ENCODE measurements around the gene ROBO4.

The ROBO4 gene

GRCh38 chr11:124878759-124879492 lies 18.7 kb downstream of the ROBO4 start:
- H3F3A ChIP-seq (ENCODE audit: insufficient read depth), result no peaks in the 10 kb centered on the region

GRCh38 chr11:124877910-124878758 lies 19.5 kb downstream of the ROBO4 start:
- no peaks in the 10 kb centered on the region for H4K20me1 ChIP-seq (ENCODE audit: low read depth, low read length)
- no peak overlapping the region for H3K4me2 ChIP-seq (ENCODE audit: low read depth, low read length, poor library complexity, severe bottlenecking)
- no peaks in the 10 kb centered on the region for H3K9me2 ChIP-seq (replicated peaks; ENCODE audit: insufficient read depth, low read length)
- H3K27me3 ChIP-seq (ENCODE audit: low read length), result no peaks in the 10 kb centered on the region
- no peak overlapping the region for H3K27ac ChIP-seq (ENCODE audit: low read depth, low read length)
- H2AFZ ChIP-seq (ENCODE audit: low read depth, low read length, severe bottlenecking), result no peak overlapping the region
- no peaks in the 10 kb centered on the region for H3K36me3 ChIP-seq (ENCODE audit: low read length)
- TF ChIP-seq EZH2phosphoT487 (conservative IDR thresholded peaks at IDR 0.05; ENCODE audit: low read length), result no peak
- TF ChIP-seq CTCF (IDR thresholded peaks at IDR 0.05; ENCODE audit: insufficient read depth, low read length, poor library complexity, severe bottlenecking), result no peak
- H3K9ac ChIP-seq (ENCODE audit: low read length), result no peak overlapping the region
- H3K79me2 ChIP-seq (ENCODE audit: insufficient read depth, low read length), result no peaks in the 10 kb centered on the region
- no peaks in the 10 kb centered on the region for H3K9me3 ChIP-seq (ENCODE audit: insufficient read depth, low read length)
- no peaks in the 10 kb centered on the region for H3F3A ChIP-seq (ENCODE audit: insufficient read depth)
- no peak overlapping the region for H3K4me3 ChIP-seq (ENCODE audit: insufficient read depth, low read length, poor library complexity, severe bottlenecking)

More at GRCh38 chr11:124878759-124879492, 18.7 kb downstream of the ROBO4 start:
- no peak overlapping the region for H3K4me2 ChIP-seq (ENCODE audit: low read depth, low read length, poor library complexity, severe bottlenecking)
- H3K9me2 ChIP-seq (replicated peaks; ENCODE audit: insufficient read depth, low read length), result no peaks in the 10 kb centered on the region
- no peaks in the 10 kb centered on the region for H3K36me3 ChIP-seq (ENCODE audit: low read length)
- TF ChIP-seq CTCF (IDR thresholded peaks at IDR 0.05; ENCODE audit: insufficient read depth, low read length, poor library complexity, severe bottlenecking) (no peak), EZH2phosphoT487 (conservative IDR thresholded peaks at IDR 0.05; ENCODE audit: low read length) (no peak)
- no peak overlapping the region for H3K9ac ChIP-seq (ENCODE audit: low read length)
- no peak overlapping the region for H3K27ac ChIP-seq (ENCODE audit: low read depth, low read length)
- no peaks in the 10 kb centered on the region for H3K79me2 ChIP-seq (ENCODE audit: insufficient read depth, low read length)
- no peak overlapping the region for H2AFZ ChIP-seq (ENCODE audit: low read depth, low read length, severe bottlenecking)
- H4K20me1 ChIP-seq (ENCODE audit: low read depth, low read length), result no peaks in the 10 kb centered on the region
- H3K27me3 ChIP-seq (ENCODE audit: low read length), result no peaks in the 10 kb centered on the region
- no peak overlapping the region for H3K4me3 ChIP-seq (ENCODE audit: insufficient read depth, low read length, poor library complexity, severe bottlenecking)
- H3K9me3 ChIP-seq (ENCODE audit: insufficient read depth, low read length), result no peaks in the 10 kb centered on the region

- H3K79me2 ChIP-seq (ENCODE audit: insufficient read depth, low read length), result no peaks in the 10 kb centered on the region
- TF ChIP-seq EZH2phosphoT487 (conservative IDR thresholded peaks at IDR 0.05; ENCODE audit: low read length), result no peak
- no peak for TF ChIP-seq CTCF (IDR thresholded peaks at IDR 0.05; ENCODE audit: insufficient read depth, low read length, poor library complexity, severe bottlenecking)
- no peaks in the 10 kb centered on the region for H3K36me3 ChIP-seq (ENCODE audit: low read length)
- H3K27me3 ChIP-seq (ENCODE audit: low read length), result no peaks in the 10 kb centered on the region
- no peak overlapping the region for H2AFZ ChIP-seq (ENCODE audit: low read depth, low read length, severe bottlenecking)
- H3K4me2 ChIP-seq (ENCODE audit: low read depth, low read length, poor library complexity, severe bottlenecking), result no peak overlapping the region
- H3K9ac ChIP-seq (ENCODE audit: low read length), result no peak overlapping the region
- no peaks in the 10 kb centered on the region for H3F3A ChIP-seq (ENCODE audit: insufficient read depth)
- no peak overlapping the region for H3K27ac ChIP-seq (ENCODE audit: low read depth, low read length)
- no peaks in the 10 kb centered on the region for H4K20me1 ChIP-seq (ENCODE audit: low read depth, low read length)
- no peak overlapping the region for H3K4me3 ChIP-seq (ENCODE audit: insufficient read depth, low read length, poor library complexity, severe bottlenecking)
- no peaks in the 10 kb centered on the region for H3K9me3 ChIP-seq (ENCODE audit: insufficient read depth, low read length)
- H3K9me2 ChIP-seq (replicated peaks; ENCODE audit: insufficient read depth, low read length), result no peaks in the 10 kb centered on the region
These were observed 20.1 kb downstream of the ROBO4 start for GRCh38 chr11:124877631-124877909.

Data from SU-DHL-6 (cell line).